Keratinocyte (primary cell): ENCODE results near the gene ZC3H12D. TPM values are rescaled to one million over a fixed set of nuclear protein-coding genes. Genes with fewer than 3 reads are reported as not detected.

Source experiments
- DNase-seq: peaks from one replicate; pipeline ENCODE4 v3.0.0-alpha.2; 2011; ENCODE audit warnings: low read depth, missing footprints, low spot score
- FAIRE-seq: peaks from 2 replicates; lab custom pipeline; 2011; peaks lifted over from hg19 to GRCh38; lab: Jason Lieb, UNC
- H2AFZ ChIP-seq: 2 replicates; pipeline ENCODE4 v1.6.0; 2012; ENCODE audit warnings: low read length, control low read depth, inconsistent platforms; ENCODE audit not compliant: control insufficient read depth
- H3K27ac ChIP-seq: 2 replicates; pipeline ENCODE4 v1.5.1; 2011; ENCODE audit warnings: low read length; ENCODE audit not compliant: control insufficient read depth, insufficient read depth
- H3K27me3 ChIP-seq: 3 replicates; pipeline ENCODE4 v1.6.0; 2011; ENCODE audit warnings: low read length; ENCODE audit not compliant: control insufficient read depth, insufficient read depth; ENCODE audit errors: extremely low read depth
- H3K36me3 ChIP-seq, 2 experiments: 2 replicates in 1 of 2; 3 replicates in 1 of 2; pipeline ENCODE4 v1.5.1; 2011; ENCODE audit warnings: low read length in 2 of 2, mild to moderate bottlenecking in 1 of 2; ENCODE audit not compliant: control insufficient read depth in 2 of 2, insufficient read depth in 2 of 2; ENCODE audit errors: extremely low read depth in 1 of 2
- H3K4me1 ChIP-seq: 3 replicates; pipeline ENCODE4 v1.5.1; 2011; ENCODE audit warnings: low read length; ENCODE audit not compliant: control insufficient read depth, insufficient read depth; ENCODE audit errors: extremely low read depth
- H3K4me2 ChIP-seq: 3 replicates; pipeline ENCODE4 v1.6.0; 2011; ENCODE audit warnings: low read depth, low read length; ENCODE audit not compliant: control insufficient read depth, insufficient read depth; ENCODE audit errors: extremely low read depth
- H3K4me3 ChIP-seq, 3 experiments: fragments of 200-600 bp in 1 of 3; sonication (generic) in 1 of 3; 2 replicates in 2 of 3; 3 replicates in 1 of 3; pipeline ENCODE4 v1.5.1; 2011 to 2016; ENCODE audit warnings: low read length in 3 of 3, mild to moderate bottlenecking in 3 of 3, control low read depth in 2 of 3, inconsistent platforms in 1 of 3, low read depth in 1 of 3, mixed read lengths in 1 of 3, mixed run types in 1 of 3, moderate library complexity in 1 of 3; ENCODE audit not compliant: control insufficient read depth in 2 of 3, insufficient read depth in 2 of 3; ENCODE audit errors: extremely low read depth in 1 of 3
- H3K79me2 ChIP-seq: 2 replicates; pipeline ENCODE4 v1.6.0; 2012; ENCODE audit warnings: low read length; ENCODE audit not compliant: control insufficient read depth, insufficient read depth
- H3K9ac ChIP-seq: 3 replicates; pipeline ENCODE4 v1.6.0; 2011; ENCODE audit warnings: low read length; ENCODE audit not compliant: control insufficient read depth, insufficient read depth; ENCODE audit errors: extremely low read depth
- H3K9me1 ChIP-seq: 3 replicates; pipeline ENCODE4 v1.6.0; 2011; ENCODE audit warnings: low read length; ENCODE audit not compliant: control insufficient read depth, insufficient read depth; ENCODE audit errors: extremely low read depth
- H3K9me3 ChIP-seq: 2 replicates; pipeline ENCODE4 v1.5.1; 2012; ENCODE audit warnings: low read depth, low read length; ENCODE audit not compliant: control insufficient read depth
- H4K20me1 ChIP-seq: 3 replicates; pipeline ENCODE4 v1.6.0; 2011; ENCODE audit warnings: low read length; ENCODE audit not compliant: control insufficient read depth, insufficient read depth; ENCODE audit errors: extremely low read depth
- EZH2 ChIP-seq: IDR thresholded peaks from one replicate; pipeline ENCODE4 v1.6.1; 2012; ENCODE audit warnings: inconsistent platforms, mild to moderate bottlenecking, low read length, moderate library complexity
- dilution Hi-C: fragments of 300-500 bp; cut with MboI; formaldehyde crosslinking; loops from one replicate; pipeline ENCODE4 v1.7.0; 2020; ENCODE audit warnings: low sequenced_read_pairs; ENCODE audit not compliant: extremely low pct_ligation_motif_present
- polyA plus RNA-seq, 5 experiments: library from polyadenylated mRNA; depleted of rRNA in 3 of 5; stranded (reverse) in 3 of 5; stranded (forward) in 1 of 5; unstranded in 1 of 5; fragments of >200 nt; gene quantifications; 1 replicate in 1 of 5; 2 replicates in 3 of 5; 3 replicates in 1 of 5; pipeline versions ENCODE4 v1.2.1 to v1.2.3, GENCODE V29; 2011 to 2012; ENCODE audit warnings: missing spikeins in 2 of 5, low read depth in 1 of 5, low replicate concordance in 1 of 5
- TF ChIP-seq, protein P1 (sequence below), 3 experiments: IDR thresholded peaks in 1 of 3; conservative IDR thresholded peaks in 1 of 3; optimal IDR thresholded peaks in 1 of 3; 2 replicates in 2 of 3; 3 replicates in 1 of 3; pipeline versions ENCODE3 to v1.5.1; 2011; ENCODE audit warnings: low read length in 3 of 3, mild to moderate bottlenecking in 3 of 3, moderate library complexity in 2 of 3, control low read depth in 1 of 3, inconsistent platforms in 1 of 3; ENCODE audit not compliant: insufficient read depth in 2 of 3; ENCODE audit errors: extremely low read depth in 1 of 3

The ZC3H12D gene
- polyA plus RNA-seq, 1 donor (not counting 4 experiments of a cell fraction or from before 2014, with no cell fraction given) = 0.04 TPM

DNA sequence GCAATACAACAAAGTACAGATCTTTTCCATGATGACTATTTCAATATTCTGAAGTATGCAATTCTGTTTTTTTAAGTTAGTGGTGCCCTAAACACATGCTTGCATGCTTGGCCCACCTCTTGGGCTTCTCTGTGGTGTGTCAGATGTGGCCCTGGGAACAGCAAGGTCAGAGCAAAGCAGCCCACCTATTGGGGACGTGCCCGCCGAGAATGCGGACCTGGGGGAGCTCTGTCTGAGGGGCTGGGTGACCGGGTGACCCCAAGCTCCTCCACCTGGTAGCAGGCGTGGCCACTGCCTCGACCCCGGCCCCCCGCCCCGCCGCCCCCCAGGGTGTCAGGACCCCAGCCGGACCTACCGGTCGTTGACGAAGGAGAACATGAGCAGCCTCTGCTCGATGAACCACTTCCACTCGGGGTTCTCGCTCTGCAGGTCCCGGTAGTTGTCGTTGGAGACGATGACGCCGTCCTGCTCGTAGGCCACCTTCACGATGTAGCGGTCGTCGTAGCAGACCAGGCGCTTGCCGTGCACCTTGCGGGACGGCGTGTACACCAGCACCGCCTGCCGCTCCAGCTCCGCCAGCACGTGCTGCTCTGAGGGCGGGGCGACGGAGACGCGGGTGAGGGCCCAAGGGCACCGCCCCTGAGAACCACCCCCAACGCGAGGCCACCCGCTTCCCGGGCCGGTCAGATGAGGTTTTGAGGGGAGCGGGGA, 28.3 kb downstream of the ZC3H12D start:
- Histone ChIP-seq H3K27me3 (no peaks in the 10 kb centered on the region), H3K79me2 (no peaks in the 10 kb centered on the region), H3K27ac (no peak overlapping the region), H3K9me3 (no peaks in the 10 kb centered on the region), H2AFZ (no peak overlapping the region), H3K4me3 (no peak overlapping the region), H3K36me3 (no peaks in the 10 kb centered on the region), H4K20me1 (no peaks in the 10 kb centered on the region), H3K9ac (no peak overlapping the region), H3K9me1 (no peaks in the 10 kb centered on the region), H3K4me2 (no peak overlapping the region), H3K4me1 (peaks cover 11% of the 10 kb centered on the region)
- no peak for DNase-seq
- FAIRE-seq = no peak
- dilution Hi-C loops = no loop called here
- TF ChIP-seq EZH2 = no peak
- TF ChIP-seq, protein P1, sequence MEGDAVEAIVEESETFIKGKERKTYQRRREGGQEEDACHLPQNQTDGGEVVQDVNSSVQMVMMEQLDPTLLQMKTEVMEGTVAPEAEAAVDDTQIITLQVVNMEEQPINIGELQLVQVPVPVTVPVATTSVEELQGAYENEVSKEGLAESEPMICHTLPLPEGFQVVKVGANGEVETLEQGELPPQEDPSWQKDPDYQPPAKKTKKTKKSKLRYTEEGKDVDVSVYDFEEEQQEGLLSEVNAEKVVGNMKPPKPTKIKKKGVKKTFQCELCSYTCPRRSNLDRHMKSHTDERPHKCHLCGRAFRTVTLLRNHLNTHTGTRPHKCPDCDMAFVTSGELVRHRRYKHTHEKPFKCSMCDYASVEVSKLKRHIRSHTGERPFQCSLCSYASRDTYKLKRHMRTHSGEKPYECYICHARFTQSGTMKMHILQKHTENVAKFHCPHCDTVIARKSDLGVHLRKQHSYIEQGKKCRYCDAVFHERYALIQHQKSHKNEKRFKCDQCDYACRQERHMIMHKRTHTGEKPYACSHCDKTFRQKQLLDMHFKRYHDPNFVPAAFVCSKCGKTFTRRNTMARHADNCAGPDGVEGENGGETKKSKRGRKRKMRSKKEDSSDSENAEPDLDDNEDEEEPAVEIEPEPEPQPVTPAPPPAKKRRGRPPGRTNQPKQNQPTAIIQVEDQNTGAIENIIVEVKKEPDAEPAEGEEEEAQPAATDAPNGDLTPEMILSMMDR (optimal IDR thresholded peaks at IDR 0.05 in 1 of 3, IDR thresholded peaks at IDR 0.05 in 1 of 3, conservative IDR thresholded peaks at IDR 0.05 in 1 of 3; ENCODE audit: extremely low read depth in 1 of 3, insufficient read depth in 2 of 3, low read length in 3 of 3) = no peak

DNA sequence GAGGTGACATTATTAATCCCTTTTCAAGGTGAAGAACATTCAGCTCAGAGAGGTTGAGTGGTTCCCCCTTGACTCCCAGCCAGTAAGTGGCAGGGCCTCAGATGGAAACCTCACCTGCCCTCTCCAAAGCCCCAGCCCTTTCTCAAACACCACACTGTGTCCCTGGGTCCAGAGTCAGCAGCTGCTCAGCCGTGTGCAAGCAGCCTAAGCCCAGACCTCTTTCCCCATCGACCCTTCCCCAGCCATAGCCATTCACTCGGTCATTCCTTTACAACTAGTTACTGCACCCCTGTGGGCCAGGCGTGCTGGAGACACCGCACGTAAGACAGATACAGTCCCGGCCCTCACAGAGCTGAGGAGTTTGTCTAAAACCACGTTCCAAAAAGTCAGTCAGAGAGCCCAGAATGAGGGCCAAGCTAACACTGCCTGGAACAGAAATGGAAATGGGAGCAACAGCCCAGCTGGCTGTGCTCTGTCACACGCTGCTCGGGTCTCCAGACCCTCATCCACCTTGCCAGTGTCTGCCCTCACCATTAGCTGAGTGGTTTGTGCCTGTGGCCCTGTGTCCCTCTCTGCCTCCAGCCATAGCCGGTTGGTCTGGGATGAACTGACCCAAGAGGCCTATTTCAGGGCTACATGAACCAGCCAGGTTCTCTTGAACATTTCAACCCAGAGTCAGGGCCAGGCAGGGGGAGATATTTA, 29.6 kb downstream of the ZC3H12D start:
- peaks cover 13% of the 10 kb centered on the region for H3K4me1 ChIP-seq
- no peak overlapping the region for H3K4me3 ChIP-seq
- no peaks in the 10 kb centered on the region for H3K36me3 ChIP-seq
- dilution Hi-C loops = no loop called here
- no peak overlapping the region for H3K27ac ChIP-seq
- H3K9ac ChIP-seq = no peak overlapping the region
- H3K9me3 ChIP-seq = no peaks in the 10 kb centered on the region
- no peak for DNase-seq
- no peaks in the 10 kb centered on the region for H4K20me1 ChIP-seq
- no peak overlapping the region for H3K4me2 ChIP-seq
- peaks cover 5% of the 10 kb centered on the region for H3K27me3 ChIP-seq
- no peaks in the 10 kb centered on the region for H3K79me2 ChIP-seq
- H3K9me1 ChIP-seq = no peaks in the 10 kb centered on the region
- no peak for TF ChIP-seq EZH2
- TF ChIP-seq, protein P1 (optimal IDR thresholded peaks at IDR 0.05 in 1 of 3, IDR thresholded peaks at IDR 0.05 in 1 of 3, conservative IDR thresholded peaks at IDR 0.05 in 1 of 3; ENCODE audit: extremely low read depth in 1 of 3, insufficient read depth in 2 of 3, low read length in 3 of 3) = no peak
- no peak overlapping the region for H2AFZ ChIP-seq
- no peak for FAIRE-seq
